Astrocyte of the spinal cord (primary cell): ENCODE results near the gene IGF2.
A peak's percentile ranks its signal among the peaks of the same experiment; 100 is the strongest.
"Not testable (repeated sequence)": the region's sequence is repeated elsewhere in the genome, so short reads cannot be mapped to it uniquely, and the experiment has no call there.

ENCODE experiments used
- DNase-seq: peaks from one replicate; pipeline ENCODE4 v3.0.0; 2011; ENCODE audit warnings: low read depth, low spot score
- H3K4me3 ChIP-seq: 2 replicates; pipeline ENCODE4 v1.5.1; 2011; ENCODE audit warnings: low read depth, mild to moderate bottlenecking, low read length, moderate library complexity
- in situ Hi-C: cut with HindIII; loops from 2 replicates; pipeline ENCODE4 v1.10.0; 2017; ENCODE audit warnings: low sequenced_read_pairs
- TF ChIP-seq, protein P1 (sequence below): IDR thresholded peaks from 2 replicates; pipeline ENCODE4 v1.5.1; 2012; ENCODE audit warnings: low read depth, mild to moderate bottlenecking, low read length, inconsistent platforms

IGF2 gene

DNA sequence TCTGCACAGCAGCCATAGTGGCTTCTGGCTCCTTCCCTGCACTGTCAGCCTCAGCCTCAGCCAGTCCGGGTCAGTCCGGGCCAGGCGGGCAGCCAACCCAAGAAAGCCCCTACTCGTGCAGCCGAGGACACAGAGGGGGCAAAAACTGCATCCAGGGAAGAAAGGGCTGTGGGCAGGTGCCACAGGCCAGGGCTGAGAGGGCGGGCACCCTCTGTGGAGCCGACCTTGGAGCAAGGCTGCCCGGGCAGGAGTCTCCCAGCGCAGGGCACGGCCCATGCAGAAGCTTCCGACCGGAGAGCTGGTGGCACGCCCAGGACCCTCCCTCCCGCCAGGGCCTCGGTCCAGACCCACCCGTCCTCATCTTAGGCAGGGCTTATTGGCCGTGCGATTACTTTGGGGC is 42.9 kb upstream of the IGF2 start:
- in situ Hi-C loops = no loop called here
- DNase-seq = no peak
- TF ChIP-seq, protein P1, sequence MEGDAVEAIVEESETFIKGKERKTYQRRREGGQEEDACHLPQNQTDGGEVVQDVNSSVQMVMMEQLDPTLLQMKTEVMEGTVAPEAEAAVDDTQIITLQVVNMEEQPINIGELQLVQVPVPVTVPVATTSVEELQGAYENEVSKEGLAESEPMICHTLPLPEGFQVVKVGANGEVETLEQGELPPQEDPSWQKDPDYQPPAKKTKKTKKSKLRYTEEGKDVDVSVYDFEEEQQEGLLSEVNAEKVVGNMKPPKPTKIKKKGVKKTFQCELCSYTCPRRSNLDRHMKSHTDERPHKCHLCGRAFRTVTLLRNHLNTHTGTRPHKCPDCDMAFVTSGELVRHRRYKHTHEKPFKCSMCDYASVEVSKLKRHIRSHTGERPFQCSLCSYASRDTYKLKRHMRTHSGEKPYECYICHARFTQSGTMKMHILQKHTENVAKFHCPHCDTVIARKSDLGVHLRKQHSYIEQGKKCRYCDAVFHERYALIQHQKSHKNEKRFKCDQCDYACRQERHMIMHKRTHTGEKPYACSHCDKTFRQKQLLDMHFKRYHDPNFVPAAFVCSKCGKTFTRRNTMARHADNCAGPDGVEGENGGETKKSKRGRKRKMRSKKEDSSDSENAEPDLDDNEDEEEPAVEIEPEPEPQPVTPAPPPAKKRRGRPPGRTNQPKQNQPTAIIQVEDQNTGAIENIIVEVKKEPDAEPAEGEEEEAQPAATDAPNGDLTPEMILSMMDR = no peak
- H3K4me3 ChIP-seq = no peak overlapping the region

DNA sequence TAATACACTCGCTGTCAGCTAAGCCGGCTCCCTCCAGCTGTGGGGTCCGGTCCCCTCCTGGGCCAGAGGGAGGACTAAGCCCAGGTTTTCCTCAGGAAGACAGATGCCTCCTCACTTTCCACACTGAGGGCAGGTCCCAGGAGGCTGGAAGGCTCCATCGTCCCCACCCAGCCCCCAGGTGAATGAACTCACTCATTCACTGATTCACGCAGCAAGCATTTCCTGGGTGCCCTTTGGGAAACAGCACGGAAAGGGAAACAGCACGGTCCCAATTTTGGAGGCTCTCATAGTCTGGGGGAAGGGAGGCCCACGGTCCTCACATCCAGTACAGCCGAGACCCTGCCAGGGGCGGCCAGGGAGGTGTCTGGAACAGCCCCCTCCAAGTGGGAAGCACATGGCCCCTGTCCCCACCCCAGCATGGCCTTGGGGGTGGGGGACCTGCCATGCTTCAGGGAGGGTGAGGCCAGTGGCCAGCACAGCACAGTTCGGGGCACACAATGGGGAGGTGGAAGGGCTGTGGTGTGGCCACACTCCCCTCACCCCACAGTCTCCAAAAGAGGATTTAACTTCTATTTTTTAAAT is 41.7 kb upstream of the IGF2 start:
- H3K4me3 ChIP-seq = no peak overlapping the region
- TF ChIP-seq, protein P1 = no peak
- in situ Hi-C loops = no loop called here
- no peak for DNase-seq

GRCh38 chr11:2180347-2180746 is 41.2 kb upstream of the IGF2 start:
- DNase-seq = no peak
- no peak overlapping the region for H3K4me3 ChIP-seq
- in situ Hi-C loops = no loop called here
- TF ChIP-seq, protein P1 = no peak

- in situ Hi-C loops = no loop called here
- TF ChIP-seq, protein P1 = no peak
- DNase-seq = no peak
- no peak overlapping the region for H3K4me3 ChIP-seq
These were observed 40.3 kb upstream of the IGF2 start for GRCh38 chr11:2179516-2179915.

GRCh38 chr11:2178906-2179494 is 39.8 kb upstream of the IGF2 start:
- in situ Hi-C loops = no loop called here
- H3K4me3 ChIP-seq = no peak overlapping the region
- DNase-seq = peak; percentile 57
- TF ChIP-seq, protein P1 = no peak

- H3K4me3 ChIP-seq, in situ Hi-C loops, DNase-seq: not testable (repeated sequence)
These were observed 39.0 kb upstream of the IGF2 start for GRCh38 chr11:2178055-2178773.

DNA sequence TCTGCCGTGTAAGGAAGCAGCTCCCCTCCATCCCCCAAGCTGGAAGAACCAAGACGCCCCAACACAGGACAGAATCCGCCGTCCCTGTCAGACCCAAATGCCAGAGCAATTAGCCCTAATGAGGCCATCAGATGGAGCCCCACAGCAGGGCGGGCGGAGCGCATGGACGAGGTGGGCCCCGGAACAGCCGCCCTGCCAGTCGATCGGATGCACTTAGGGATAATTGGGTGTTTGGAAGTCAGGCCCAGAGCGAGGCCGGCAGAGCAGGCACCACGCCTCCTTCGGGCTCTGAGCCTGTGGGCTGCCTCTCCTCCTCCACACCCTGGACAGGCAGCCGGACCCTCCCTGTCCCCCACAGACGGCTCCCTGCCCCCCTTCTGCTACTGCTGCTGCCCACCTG is 37.9 kb upstream of the IGF2 start:
- no peak overlapping the region for H3K4me3 ChIP-seq
- in situ Hi-C loops = no loop called here
- TF ChIP-seq, protein P1 = no peak
- DNase-seq = no peak
